Globus pallidus (tissue), 1 donor: ENCODE measurements around the gene RAB3B.
"Not testable (repeated sequence)": the region's sequence is repeated elsewhere in the genome, so short reads cannot be mapped to it uniquely, and the experiment has no call there.

Experiments
- DNase-seq: peaks from one replicate; pipeline ENCODE4 v3.0.0-alpha.2; 2015; ENCODE audit warnings: low spot score

The RAB3B gene

GRCh38 chr1:51919684-51920083 is 70.8 kb downstream of the RAB3B start:
- no peak for DNase-seq

- DNase-seq, result no peak
Measured at GRCh38 chr1:51916587-51917405, 73.7 kb downstream of the RAB3B start.

GRCh38 chr1:51915951-51916350 is 74.5 kb downstream of the RAB3B start:
- DNase-seq, result no peak

GRCh38 chr1:51912881-51913280 is 77.6 kb downstream of the RAB3B start:
- no peak for DNase-seq

GRCh38 chr1:51910221-51911000 is 80.1 kb downstream of the RAB3B start:
- DNase-seq, result no peak

- no peak for DNase-seq
Measured at GRCh38 chr1:51908499-51908898, 82.0 kb downstream of the RAB3B start.

GRCh38 chr1:51907079-51907702 is 83.3 kb downstream of the RAB3B start:
- DNase-seq, result no peak

GRCh38 chr1:51906306-51907078 is 84.0 kb downstream of the RAB3B start:
- DNase-seq, result peak; percentile 78

GRCh38 chr1:51902456-51902855 is 88.0 kb downstream of the RAB3B start:
- no peak for DNase-seq

GRCh38 chr1:51901151-51901550 is 89.3 kb downstream of the RAB3B start:
- DNase-seq, result no peak

GRCh38 chr1:51899022-51899421 is 91.5 kb downstream of the RAB3B start:
- DNase-seq, result no peak

- DNase-seq, result no peak
Measured at GRCh38 chr1:51898090-51898734, 92.3 kb downstream of the RAB3B start.

- DNase-seq, result no peak
Measured at GRCh38 chr1:51897699-51898031, 92.8 kb downstream of the RAB3B start.

GRCh38 chr1:51894748-51895147 is 95.8 kb downstream of the RAB3B start:
- DNase-seq, result not testable (repeated sequence)

GRCh38 chr1:51878616-51879336 is 111.7 kb downstream of the RAB3B start, which contains the start of gene NRDC:
Gene NRDC, minus strand, starts transcription at chr1:51878727. Its CDS starts 112 bp downstream, at chr1:51878615.
- peak; percentile 100 for DNase-seq

- no peak for DNase-seq
Measured at GRCh38 chr1:51878308-51878615, 112.2 kb downstream of the RAB3B start.

- peak; percentile 23 for DNase-seq
Measured at GRCh38 chr1:51877434-51878307, 112.8 kb downstream of the RAB3B start.

- no peak for DNase-seq
Measured at GRCh38 chr1:51875836-51876235, 114.7 kb downstream of the RAB3B start.

- DNase-seq, result no peak
Measured at GRCh38 chr1:51875291-51875772, 115.2 kb downstream of the RAB3B start.

- not testable (repeated sequence) for DNase-seq
Measured at GRCh38 chr1:51873270-51873669, 117.2 kb downstream of the RAB3B start.
